Ovary (tissue), 3 donors: Measurements from ENCODE around the gene MPPED1.

Experiments
- CTCF ChIP-seq, 3 donors: fragments of 450-650 bp in 2 of 3; fragments of 200-600 bp in 1 of 3; IDR thresholded peaks; one replicate each; pipeline versions ENCODE4 v1.5.1 to v1.8.0; 2016 to 2022; ENCODE audit warnings: antibody characterized with exemption in 3 of 3, mild to moderate bottlenecking in 1 of 3
- POLR2A ChIP-seq: fragments of 450-650 bp; IDR thresholded peaks from one replicate; pipeline ENCODE4 v1.6.1; 2017; ENCODE audit warnings: antibody characterized with exemption, mild to moderate bottlenecking, moderate library complexity
- donor health status: DM: no; HTN: no; CAD: no.

GRCh38 chr22:43529934-43530333, 118.1 kb downstream of the MPPED1 start:
- TF ChIP-seq CTCF (IDR thresholded peaks at IDR 0.05), result no peak
- no peak for TF ChIP-seq POLR2A
